NCI-H510A (cell line): ENCODE data around the gene NME3.

ENCODE experiments used
- DNase-seq: peaks from one replicate; lab custom pipeline; 2025; lab: John Stamatoyannopoulos, UW

NME3 gene

DNA sequence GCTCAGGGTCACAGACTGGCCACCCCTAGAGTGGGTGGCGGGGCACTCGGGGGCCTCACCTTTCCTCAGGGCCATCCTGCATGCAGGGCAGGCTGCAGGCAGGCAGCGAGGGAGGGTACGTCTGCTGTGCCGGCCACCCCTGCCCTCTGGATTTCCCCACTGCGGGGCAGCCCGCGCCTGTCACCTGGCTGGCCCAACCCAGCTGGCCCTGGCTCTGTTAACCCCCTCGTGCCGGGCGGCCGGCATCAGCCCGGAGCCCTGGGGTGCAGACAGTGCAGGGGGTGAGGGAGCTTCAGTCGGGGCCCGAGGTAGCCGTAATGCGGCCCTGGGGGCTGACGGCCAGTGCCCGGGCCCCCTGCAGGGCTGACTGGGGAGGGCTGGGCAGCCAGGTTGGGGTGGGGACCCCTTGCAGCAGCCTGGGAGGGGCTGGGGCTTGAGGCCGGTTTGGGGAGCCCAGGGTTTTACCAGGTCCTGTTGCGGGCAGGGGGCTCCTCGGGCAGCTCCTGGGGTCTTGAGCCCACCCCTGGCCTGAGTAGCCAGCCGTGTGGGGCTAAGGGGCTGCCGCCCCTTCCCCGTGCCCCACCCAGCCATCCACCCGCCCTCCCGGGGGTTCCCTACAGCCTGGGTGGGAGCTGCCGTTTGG lies 22.4 kb upstream of the NME3 start, which contains the start of gene IGFALS:
IGFALS (minus strand) TSS at position 128 of the 643 bp plus-strand sequence; CDS start at position 75, 53 bp downstream.
- no peak for DNase-seq

DNA sequence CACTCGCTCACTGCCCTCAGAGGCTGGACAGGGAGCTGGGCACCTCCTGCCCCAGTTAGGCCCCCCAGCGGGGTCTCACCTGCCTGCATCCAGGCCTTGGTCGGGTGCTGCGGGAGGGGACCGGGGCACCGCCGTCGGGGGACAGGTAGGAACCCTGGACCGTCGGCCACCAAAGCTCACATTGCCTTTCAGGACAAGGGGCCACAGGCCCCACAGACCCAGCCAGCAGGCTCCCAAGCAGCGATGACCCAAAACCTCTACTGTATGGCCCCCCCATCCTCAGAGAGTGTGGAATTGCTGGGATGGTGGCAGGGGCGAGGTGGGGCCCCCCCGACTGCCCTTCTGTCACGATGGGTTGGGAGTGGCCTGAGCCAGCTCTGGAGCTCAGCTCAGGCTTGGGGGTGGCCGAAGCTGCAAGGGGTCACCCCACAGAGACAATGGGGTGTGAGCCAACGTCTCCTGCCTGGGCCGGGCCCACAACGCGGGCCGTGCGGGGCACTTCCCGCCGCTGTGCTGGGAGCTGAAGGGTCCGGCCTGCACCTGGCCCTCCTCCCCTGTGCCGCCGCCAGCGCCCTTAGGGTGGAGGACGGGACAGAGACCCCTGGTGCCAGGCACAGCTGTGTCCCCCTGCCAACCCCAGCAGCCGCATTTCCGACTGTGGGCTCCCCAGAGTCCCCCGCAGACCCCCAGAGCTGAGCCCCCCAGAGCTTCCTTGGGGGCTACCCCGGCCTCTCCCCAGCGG lies 21.7 kb upstream of the NME3 start:
- DNase-seq: no peak

DNA sequence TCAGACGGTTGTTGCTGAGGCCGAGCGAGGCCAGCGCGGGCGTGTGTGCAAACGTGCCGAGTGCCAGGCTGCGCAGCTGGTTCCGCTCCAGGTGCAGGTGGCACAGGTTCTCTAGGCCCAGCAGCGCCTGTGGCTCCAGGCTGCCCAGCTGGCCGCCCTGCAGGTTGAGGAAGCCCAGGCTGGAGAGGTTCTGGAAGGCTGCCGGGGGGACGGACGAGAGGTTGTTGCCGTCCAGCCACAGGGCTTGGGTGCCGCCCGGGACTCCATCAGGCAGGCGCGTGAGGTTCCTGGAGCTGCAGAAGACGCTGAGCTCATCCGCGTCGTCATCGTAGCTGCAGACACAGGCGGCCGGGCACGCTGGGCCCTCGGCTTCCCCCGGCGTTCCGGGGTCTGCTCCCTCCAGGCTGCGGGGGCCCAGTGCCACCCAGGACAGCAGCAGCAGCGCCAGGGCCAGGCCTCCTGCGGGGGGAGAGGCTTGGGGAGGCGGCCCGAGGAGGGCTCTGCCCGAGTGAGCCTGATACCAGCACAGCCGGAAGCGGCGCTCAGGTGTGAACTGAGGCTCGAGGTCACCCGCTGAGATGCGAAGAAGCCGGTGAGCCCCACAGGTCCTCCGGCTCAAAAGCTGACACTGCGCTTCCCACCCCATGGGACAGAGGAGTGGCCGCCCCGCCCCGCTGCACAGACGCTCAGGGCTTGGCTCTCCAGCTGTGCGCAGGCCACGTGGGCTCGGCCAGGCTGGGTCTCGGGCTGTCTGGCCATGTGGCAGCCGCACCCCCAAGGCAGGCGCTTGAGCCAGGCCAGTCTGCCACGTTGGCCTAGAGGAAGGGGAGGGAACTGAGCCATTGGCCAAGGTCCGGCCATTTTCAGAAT lies 20.8 kb upstream of the NME3 start:
- DNase-seq: no peak

DNA sequence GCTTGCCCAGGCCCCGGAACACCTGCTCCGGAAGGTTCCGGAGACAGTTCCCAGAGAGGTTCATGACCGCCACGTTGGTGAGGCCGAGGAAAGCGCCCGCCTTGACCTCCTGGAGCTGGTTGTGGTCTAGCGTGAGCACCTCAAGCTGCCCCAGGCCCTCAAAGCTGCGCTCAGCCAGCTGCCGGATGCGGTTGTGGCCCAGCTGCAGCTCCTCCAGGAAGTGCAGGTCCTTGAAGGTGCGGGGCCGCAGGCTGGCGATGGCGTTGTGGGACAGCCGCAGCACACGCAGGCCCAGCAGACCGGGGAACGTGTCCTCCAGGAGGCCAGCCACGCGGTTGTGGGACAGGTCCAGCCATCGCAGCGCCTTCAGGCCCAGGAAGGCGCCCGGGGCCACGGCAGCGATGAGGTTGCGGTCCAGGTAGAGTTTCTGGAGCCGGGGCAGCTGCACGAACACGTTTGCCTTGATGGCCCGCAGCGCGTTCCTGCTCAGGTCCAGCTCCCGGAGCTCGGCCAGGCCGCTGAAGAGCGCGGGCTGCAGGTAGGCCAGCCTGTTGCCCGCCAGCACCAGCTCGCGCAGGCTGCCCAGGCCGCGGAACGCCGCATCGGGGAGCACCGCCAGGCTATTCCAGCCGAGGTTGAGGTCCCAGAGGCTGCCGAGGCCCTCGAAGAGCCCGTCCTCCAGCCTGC lies 20.1 kb upstream of the NME3 start:
- DNase-seq: no peak

DNA sequence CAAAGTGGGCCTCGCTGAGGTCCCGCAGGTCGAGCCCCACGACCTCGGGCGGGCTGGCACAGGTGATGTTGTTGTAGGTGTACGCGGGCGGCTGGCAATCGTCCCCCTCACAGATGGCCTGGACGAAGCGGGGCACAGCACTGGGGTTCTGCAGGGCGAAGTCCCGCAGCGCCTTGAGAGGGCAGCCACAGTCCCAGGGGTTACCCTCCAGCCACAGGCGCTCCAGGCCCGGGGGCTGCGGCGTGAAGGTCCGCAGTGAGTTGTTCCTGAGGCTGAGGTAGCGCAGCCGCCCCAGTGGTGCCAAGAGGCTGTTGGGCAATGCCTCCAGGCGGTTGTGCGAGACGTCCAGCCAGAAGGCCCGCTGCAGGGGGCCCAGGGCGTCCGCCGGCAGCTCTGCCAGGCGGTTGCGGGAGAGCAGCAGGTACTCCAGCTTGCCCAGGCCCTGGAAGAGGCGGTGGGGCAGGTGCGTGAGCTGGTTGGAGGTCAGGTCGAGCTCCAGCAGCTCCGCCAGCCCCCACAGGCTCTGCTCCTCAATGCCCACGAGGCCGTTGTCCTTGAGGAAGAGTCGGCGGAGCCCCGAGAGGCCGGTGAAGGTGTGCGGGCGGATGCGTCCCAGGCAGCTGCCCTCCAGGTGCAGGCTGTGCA lies 19.4 kb upstream of the NME3 start:
- no peak for DNase-seq

DNA sequence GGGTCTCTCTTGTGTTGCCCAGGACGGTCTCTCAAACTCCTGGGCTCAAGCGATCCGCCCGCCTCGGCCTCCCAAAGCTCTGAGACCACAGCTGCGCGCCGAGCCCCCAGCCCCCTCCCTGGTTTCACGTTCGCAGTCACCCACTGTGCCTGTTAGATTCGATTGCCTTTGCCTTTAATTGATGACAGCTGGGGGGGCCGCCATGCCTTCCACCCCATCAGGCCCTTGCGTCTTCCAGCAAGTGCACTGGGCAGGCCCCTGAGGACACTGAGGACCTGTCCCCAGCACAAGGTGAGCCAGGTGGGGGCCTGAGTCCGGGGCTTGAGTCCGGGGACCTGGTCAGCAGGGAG lies 18.9 kb upstream of the NME3 start:
- DNase-seq: no peak

DNA sequence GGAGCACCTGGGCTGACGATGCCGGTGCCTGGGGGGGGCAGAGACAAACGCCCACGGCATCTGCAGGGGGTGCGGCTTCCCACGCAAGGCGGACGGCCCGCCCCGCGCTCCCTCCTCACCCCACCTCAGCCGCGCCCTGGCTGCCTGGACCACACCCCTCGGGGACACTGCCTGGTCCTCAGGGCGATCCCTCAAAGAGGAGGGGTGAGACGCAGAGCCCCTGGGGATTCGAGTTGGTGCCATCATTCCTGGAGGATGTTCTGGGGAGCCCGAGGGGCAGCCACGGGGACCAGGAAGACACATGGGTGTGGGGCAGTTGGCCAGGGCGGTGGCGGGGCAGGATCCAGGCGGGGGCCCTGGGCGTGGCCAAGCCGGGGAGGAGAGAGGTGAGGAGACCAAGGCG lies 18.3 kb upstream of the NME3 start:
- DNase-seq: no peak

DNA sequence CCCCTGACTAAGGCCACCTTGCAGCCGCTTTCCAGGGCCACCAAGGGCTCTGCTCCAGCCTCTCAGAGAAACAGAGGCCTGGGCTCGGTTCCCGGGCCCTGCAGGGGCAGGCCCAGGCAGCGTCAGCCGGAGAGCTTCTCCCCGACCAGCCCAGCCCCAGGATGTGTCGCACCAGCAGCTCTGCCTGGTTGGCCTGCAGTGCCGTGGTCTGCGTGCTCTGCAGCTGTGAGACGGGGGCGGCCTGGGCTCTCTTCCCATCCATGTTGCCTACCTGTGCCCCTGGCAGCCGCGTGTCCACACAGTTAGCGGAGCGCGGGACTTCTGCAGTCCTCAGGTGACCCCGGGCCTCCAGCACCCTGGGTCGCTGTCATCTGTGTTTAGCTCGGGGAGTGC lies 17.4 kb upstream of the NME3 start:
- DNase-seq: no peak

DNA sequence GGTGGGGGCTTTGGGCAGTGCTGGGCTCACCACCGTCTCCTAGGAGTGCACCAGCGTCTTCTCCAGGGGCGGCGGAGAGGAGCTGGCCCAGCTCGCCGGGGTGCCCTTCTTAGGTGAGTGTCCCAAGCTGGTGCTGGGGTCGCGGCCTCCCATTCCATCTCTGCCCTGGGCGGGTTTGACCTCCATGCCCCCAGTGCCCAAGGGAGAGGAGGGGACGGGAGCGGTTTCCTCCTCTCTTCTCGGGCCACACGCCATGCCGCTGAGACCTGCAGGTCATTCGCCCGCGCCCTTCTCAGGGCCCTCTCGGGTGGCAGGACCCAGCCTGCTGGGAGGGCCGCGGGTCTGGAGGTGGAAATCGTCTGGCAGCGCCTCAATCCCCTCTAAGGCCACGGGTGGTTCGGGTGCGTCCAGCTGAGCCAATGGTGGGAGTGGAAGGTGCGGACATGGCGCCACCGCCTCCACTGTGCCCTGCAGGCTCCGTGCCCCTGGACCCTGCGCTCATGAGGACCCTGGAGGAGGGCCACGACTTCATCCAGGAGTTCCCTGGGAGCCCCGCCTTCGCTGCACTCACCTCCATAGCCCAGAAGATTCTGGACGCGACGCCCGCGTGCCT lies 16.9 kb upstream of the NME3 start:
- DNase-seq: no peak

DNA sequence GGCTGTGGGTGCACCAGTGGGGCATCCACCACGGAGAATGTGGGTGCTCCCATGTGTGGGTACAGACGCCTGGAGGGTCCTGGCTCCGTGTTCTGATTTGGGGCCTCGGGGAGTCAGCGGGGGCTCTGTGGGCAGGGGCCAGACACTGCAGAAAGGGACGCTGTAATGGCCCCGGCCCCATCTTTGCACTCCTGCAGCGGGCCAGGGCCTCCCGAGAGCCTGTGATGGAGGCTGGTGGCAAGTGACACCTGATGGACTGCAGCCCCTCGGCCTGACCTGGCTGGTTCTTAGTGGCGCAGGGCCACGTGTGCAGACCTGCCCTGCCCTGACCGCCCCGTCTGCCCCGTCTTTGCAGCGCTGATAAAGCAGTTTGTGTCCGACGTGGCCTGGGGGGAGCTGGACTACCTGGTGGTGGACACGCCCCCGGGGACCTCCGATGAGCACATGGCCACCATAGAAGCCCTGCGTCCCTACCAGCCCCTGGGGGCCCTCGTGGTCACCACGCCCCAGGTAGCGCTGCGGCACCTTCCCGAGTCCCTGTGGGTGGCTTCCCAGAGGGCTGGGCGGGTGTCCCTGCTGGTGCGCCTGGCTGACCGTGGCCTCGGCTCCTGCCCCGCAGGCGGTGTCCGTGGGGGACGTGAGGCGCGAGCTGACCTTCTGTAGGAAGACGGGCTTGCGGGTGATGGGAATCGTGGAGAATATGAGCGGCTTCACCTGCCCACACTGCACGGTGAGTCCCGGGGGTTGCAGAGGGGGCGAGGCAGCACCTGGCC lies 16.2 kb upstream of the NME3 start:
- DNase-seq: no peak

DNA sequence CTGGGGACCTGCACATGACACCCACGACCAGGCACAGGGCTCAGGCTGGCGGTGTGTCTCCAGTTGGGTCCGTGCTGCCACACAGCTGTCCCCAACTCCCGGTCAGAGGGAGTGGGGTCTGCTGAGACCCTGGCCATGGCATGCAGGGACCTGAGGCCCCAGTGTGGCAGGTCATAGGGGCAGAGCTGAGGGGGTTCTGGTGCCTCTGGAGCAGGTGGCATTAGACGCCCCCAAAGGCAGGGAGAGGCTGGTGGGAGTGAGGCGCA lies 15.6 kb upstream of the NME3 start:
- no peak for DNase-seq

DNA sequence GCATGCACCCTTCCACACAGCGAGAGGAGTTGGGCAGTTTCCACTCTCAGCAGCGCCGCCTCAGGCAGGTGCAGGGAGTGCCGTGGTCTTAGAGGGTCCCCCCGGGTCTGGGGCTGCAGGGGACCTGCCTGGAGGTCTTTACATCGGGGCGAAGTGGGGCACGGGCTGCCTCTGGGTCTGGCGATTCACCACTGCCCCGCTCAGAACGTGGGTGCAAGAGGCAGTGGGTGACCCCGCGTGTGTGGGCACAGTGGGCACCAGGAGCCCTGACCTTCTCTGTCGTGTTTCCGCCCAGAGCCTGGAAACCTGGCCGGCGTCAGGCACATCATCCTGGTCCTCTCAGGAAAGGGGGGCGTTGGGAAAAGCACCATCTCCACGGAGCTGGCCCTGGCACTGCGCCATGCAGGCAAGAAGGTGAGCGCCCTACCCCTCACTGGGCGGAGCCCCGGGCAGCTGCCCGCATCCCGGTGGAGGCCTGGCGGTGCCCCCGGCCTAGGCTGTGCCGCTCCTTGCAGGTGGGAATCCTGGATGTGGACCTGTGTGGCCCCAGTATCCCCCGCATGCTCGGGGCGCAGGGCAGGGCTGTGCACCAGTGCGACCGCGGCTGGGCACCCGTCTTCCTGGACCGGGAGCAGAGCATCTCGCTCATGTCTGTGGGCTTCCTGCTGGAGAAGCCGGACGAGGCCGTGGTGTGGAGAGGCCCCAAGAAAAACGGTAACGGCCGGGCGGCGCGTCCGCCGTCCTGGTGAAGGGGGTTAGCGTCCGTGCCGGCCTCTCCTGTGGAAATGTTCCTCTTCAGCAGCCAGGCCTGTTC lies 15.1 kb upstream of the NME3 start:
- DNase-seq: no peak

DNA sequence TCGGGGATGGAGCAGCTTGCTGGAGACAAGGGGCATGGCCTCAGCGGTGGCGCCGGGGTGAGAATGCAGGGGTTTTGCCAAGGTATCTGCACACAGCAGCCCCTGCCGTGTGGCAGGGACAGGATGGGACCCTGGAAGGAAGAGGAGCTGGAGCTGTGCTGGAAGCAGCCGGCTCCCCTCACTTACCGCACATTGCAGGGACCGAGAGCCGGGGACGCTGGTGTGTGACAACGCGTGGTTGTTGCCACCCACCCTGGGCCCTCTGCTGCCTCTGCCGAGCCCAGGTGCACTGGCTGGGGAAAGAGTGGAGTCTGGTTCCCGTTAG lies 14.5 kb upstream of the NME3 start:
- no peak for DNase-seq

DNA sequence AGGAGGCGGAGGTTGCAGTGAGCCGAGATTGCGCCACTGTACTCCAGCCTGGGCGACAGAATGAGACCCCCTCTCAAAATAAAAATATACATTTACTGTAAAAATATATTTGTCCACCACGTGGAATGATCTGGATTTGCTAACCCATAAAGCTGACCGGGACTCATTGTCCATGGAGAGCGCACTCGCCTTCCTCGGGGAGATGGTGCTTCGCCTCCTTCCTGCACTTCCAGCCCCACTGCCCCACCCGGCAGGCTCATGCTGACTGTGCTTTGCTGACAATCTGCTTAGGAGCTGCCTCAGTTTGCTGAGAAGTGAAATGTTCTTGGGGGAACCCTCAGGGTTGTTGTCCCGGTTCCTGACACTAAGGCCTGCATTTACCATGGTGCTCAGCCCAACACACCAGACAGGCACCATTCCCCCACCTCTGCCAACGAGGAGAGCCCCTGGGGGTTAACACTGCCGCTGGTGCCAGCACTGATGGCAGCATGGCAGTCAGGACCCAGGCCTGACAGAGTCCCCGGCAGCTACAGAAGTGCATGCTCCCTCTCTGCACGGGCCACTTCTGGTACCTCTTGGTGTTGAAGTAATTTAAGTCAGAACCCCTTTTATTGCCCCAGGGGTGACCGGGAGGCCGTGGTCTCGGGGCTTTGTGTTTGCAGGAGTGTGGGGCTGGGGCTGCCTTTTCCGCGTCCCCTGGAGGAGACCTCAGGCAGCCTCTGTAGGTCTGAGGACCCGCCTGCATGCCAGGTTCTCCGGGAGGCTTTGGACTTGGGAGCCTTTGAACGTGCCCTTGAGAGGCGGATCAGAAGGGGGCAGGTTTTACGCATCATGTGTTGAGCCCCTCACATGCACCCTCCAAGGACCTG lies 13.9 kb upstream of the NME3 start:
- no peak for DNase-seq

DNA sequence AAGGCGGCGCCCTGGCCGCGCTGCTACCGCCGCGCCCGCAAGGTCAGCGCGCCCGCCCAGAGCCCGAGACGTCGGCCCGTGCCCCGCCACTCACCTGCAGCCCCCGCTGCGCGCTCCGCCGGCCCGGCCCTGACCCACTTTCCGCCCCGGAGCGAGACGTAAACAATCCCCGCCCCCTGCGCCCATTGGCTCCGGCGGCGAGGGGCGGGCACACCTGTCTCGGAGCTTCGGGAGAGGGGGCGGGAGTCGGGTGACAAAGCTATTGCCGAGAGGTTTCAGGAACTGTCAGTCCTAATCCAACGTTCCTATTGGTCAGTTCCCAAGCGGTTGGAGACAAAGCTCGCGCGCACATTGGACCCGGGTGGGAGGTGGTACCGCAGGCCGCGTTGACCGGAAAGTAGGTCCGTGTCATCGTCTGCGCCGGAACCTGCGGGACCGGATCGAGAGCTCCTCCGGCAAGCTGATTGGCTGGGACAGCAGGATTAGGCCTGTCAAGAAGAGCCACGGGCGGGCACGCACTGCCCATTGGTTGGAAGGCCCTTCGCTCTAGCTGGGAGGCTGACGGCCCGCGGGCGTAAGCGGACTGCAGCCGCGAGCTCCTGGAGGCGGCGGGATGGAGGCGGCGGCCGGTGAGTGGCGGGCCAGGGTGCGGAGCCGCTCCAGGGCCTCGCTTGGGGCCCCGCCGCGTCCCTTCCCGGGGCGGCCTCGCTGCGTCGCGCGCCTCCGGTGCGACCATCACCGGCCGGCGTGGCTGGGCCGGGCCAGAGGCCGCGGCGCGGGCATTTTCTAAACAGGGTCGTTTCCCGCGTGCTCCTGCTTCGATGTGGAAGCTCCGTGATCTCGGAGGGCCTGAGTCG lies 11.3 kb upstream of the NME3 start, which contains the start of the genes NUBP2 and SPSB3:
NUBP2 (plus strand) TSS at position 553 of the 857 bp plus-strand sequence; CDS start at position 614, 61 bp downstream.
SPSB3 (minus strand) TSS at position 164 of the 857 bp plus-strand sequence. CDS start 1,088 bp downstream, outside the sequence.
- peak; percentile 96 for DNase-seq

DNA sequence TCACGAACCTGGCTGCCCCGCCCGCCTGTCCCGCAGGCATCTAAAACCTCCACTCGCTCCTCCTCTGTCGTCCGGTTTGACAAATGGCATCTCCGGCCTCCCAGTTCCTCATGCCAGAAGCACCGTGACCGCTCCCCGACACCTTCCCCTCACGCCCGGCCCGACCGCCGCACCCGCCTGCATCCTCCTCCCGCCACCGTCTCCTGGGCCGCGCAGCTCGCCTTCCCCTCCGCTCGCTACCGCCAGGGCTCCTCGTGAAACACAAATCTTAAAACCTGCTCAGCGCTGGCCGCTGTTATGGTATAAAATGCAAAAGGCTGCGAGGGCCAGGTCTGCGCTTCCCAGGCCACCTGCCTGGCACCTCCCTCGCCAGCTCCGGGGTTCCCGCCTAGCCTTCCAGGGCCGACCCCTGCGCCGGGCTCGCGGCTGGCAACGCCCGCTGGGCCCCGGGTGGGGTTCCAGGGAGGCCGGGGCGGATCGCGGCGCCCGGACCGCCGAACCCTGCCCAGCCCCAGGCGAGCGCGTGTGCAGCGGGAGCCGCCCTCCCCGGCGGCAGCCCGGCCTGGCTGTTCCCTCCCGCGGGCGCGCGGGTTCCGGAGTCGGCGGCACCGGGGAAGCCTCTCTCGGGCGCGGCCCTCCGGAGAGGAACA lies 10.5 kb upstream of the NME3 start:
- no peak for DNase-seq

DNA sequence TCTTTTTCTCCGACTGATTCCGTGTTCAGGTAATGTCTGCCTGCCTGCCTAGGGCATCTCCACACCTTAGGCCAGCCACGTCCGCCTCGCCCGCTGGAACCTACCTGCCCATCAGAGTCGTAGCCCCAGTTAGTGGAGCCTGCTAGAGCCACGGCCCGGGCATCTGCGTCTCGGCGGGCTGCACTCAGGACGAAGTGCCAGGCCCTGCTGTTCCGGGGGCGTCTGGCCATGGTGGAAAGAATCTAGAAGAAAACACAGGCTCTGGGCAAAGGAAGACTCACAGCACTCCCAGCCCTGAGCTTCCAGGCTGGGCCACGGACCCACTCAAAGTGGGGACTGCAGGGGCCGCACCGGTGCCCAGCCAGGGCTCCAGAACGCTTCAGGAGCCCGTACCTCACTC lies 9.9 kb upstream of the NME3 start:
- no peak for DNase-seq
